GM13977 (cell line): Measurements from ENCODE around the gene MYMX.

Source experiments
- DNase-seq: peaks from one replicate; pipeline ENCODE4 v3.0.0; 2012; ENCODE audit warnings: low spot score
- in situ Hi-C: fragments of 300-500 bp; cut with MboI; formaldehyde crosslinking; loops from one replicate; pipeline ENCODE4 v1.12.0; 2022; ENCODE audit warnings: low sequenced_read_pairs, low pct_unique_long_range_greater_than_20kb, mixed read lengths, inconsistent platforms; ENCODE audit not compliant: unreplicated experiment
- TF ChIP-seq, protein P1 (sequence below): IDR thresholded peaks from 2 replicates; pipeline ENCODE4 v1.5.1; 2012; ENCODE audit warnings: mild to moderate bottlenecking, control low read depth; ENCODE audit not compliant: insufficient read depth; ENCODE audit errors: extremely low read depth, missing control alignments

MYMX gene

GRCh38 chr6:44265007-44265721, 48.4 kb downstream of the MYMX start, which contains the start of gene NFKBIE:
Gene NFKBIE (minus strand): TSS chr6:44265551. CDS start chr6:44265346, 205 bp downstream.
- DNase-seq: peak; percentile 96
- TF ChIP-seq, protein P1, sequence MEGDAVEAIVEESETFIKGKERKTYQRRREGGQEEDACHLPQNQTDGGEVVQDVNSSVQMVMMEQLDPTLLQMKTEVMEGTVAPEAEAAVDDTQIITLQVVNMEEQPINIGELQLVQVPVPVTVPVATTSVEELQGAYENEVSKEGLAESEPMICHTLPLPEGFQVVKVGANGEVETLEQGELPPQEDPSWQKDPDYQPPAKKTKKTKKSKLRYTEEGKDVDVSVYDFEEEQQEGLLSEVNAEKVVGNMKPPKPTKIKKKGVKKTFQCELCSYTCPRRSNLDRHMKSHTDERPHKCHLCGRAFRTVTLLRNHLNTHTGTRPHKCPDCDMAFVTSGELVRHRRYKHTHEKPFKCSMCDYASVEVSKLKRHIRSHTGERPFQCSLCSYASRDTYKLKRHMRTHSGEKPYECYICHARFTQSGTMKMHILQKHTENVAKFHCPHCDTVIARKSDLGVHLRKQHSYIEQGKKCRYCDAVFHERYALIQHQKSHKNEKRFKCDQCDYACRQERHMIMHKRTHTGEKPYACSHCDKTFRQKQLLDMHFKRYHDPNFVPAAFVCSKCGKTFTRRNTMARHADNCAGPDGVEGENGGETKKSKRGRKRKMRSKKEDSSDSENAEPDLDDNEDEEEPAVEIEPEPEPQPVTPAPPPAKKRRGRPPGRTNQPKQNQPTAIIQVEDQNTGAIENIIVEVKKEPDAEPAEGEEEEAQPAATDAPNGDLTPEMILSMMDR: peak; percentile 70
- in situ Hi-C loops: no loop called here

- DNase-seq: no peak
- in situ Hi-C loops: no loop called here
- TF ChIP-seq, protein P1: no peak
These were observed 49.1 kb downstream of the MYMX start for GRCh38 chr6:44265722-44266233.

DNA sequence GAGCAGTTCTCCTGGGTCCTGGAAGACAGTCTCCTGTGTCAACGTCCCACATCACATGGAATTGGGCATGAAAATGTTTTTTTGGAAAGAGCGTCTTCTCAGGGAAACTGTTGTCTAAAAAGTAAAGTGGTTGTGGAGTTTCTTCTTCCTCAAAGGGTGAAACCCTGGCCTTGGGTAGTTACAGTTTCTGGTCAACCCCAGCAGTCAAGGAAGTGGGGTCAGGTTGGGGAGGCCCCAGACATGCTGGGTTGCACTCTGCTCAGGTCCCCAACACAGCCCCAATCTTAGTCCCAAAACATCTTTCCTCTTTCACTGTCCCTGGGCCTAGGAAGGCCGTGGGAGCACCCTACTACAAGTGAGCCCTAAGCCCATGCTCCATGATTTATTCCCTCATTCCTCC, 49.6 kb downstream of the MYMX start:
- peak; percentile 84 for DNase-seq
- TF ChIP-seq, protein P1: no peak
- in situ Hi-C loops: no loop called here

- in situ Hi-C loops: no loop called here
- no peak for DNase-seq
- TF ChIP-seq, protein P1: no peak
These were observed 50.5 kb downstream of the MYMX start for GRCh38 chr6:44267252-44267651.
